ENCODE data around the gene SLC6A17. TPM values are rescaled to one million over a fixed set of nuclear protein-coding genes. Genes with fewer than 3 reads are reported as not detected.

SLC6A17 gene
- total RNA-seq, 5 donors from 2014 or later (not counting 1 experiment from before 2014, with no cell fraction given) = not detected

- Histone ChIP-seq H3K36me3 (ENCODE audit: control insufficient read depth in 2 of 2, extremely low read depth in 1 of 2, insufficient read depth in 1 of 2, low read length in 1 of 2) (no peaks in the 10 kb centered on the region), H3K27me3 (replicated peaks in 1 of 2; ENCODE audit: control insufficient read depth in 2 of 2, extremely low read depth in 1 of 2, insufficient read depth in 2 of 2, low read length in 1 of 2) (peaks cover 0 to 13% of the 10 kb centered on the region in 2 experiments), H3K4me3 (ENCODE audit: control insufficient read depth in 1 of 2, extremely low read depth in 1 of 2, low read length in 1 of 2) (no peak overlapping the region), H3K27ac (ENCODE audit: low read length) (no peak overlapping the region), H3K9me3 (no peaks in the 10 kb centered on the region), H3K4me1 (ENCODE audit: control insufficient read depth in 1 of 2, extremely low read depth in 1 of 2, insufficient read depth in 2 of 2, low read length in 2 of 2) (no peaks in the 10 kb centered on the region)
- Mint-ChIP-seq H3K27ac (no peak overlapping the region), H3K4me1 (peaks cover 2 to 6% (median 3%) of the 10 kb centered on the region in 3 donors), H3K9me3 (no peaks in the 10 kb centered on the region), H3K4me3 (no peak overlapping the region), H3K36me3 (peaks cover 2% of the 10 kb centered on the region), H3K27me3 (peaks cover 0 to 3% of the 10 kb centered on the region in 2 donors)
- WGBS (ENCODE audit: insufficient coverage) = 80% methylated on average over 2 of the region's 2 CpGs
- CTCF ChIA-PET = interaction anchor here in 1 of 2 donors (0.5 to 0.6 kb wide), 2 partner anchors 1051 to 1188 kb away, joined by 4 to 5 read pairs; no protein-coding TSS in a partner anchor
- ATAC-seq (replicated peaks in 1 of 4) = no peak
- no peak for DNase-seq
- POLR2A ChIA-PET = no interaction called here
Measured at GRCh38 chr1:110250749-110251148, 100.5 kb downstream of the SLC6A17 start.

Other genes starting within 250 kb of the SLC6A17 start
- gene CSF1, start 239.6 kb upstream of the SLC6A17 start, total RNA-seq = 1 to 10 TPM; 4.8 to 9.5 (median 8.3) TPM
- 10 to 100 TPM; 23.0 to 41.6 (median 38.9) TPM for gene AHCYL1, start 165.7 kb upstream of the SLC6A17 start, total RNA-seq
- gene STRIP1, start 115.9 kb upstream of the SLC6A17 start, total RNA-seq = 10 to 100 TPM; 70.6 to 87.2 (median 73.3) TPM
- not detected for gene ALX3, start 79.8 kb upstream of the SLC6A17 start, total RNA-seq
- not detected for gene UBL4B, start 38.1 kb upstream of the SLC6A17 start, total RNA-seq
- gene KCNC4, start 59.8 kb downstream of the SLC6A17 start, total RNA-seq = 10 to 100 TPM; 11.0 to 19.4 (median 15.0) TPM
- 10 to 100 TPM; 41.1 to 46.0 (median 43.7) TPM for gene RBM15, start 188.9 kb downstream of the SLC6A17 start, total RNA-seq
- under 1 TPM; 0.23 to 0.70 (median 0.35) TPM for gene SLC16A4, start 240.5 kb downstream of the SLC6A17 start, total RNA-seq

Data from T-cell (primary cell).